ENCODE measurements around the gene AGBL4.

Gene AGBL4

DNA sequence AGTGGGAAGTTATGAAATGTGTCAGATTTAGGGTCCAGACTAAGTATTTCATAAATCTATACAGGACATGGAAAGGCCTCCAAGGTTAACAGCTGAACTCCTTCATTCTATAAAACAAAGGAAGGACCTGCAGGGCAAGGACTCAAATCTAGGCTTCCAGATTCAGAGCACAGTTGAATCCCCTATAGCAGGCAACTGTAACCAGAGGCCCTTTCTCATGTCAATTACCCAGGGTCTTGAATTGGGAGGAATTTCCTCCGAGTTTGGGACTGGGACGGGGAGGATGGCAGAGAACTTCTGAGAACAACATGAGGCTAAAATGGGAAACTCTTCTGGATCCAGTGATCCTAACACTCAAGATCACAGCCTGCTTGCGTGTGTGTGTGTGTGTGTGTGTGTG lies 1134.1 kb downstream of the AGBL4 start:
- TF ChIP-seq RAD21 (IDR thresholded peaks at IDR 0.05; ENCODE audit: low read depth), result no peak
- TF ChIP-seq, protein P1, sequence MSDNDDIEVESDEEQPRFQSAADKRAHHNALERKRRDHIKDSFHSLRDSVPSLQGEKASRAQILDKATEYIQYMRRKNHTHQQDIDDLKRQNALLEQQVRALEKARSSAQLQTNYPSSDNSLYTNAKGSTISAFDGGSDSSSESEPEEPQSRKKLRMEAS (IDR thresholded peaks at IDR 0.05), result no peak
- no peak for TF ChIP-seq TAF1 (IDR thresholded peaks at IDR 0.05; ENCODE audit: low read depth)
- TF ChIP-seq CREB1 (IDR thresholded peaks at IDR 0.05; ENCODE audit: low read depth), result no peak
- TF ChIP-seq YY1 (IDR thresholded peaks at IDR 0.05; ENCODE audit: low read depth), result no peak
- TF ChIP-seq, protein P2, sequence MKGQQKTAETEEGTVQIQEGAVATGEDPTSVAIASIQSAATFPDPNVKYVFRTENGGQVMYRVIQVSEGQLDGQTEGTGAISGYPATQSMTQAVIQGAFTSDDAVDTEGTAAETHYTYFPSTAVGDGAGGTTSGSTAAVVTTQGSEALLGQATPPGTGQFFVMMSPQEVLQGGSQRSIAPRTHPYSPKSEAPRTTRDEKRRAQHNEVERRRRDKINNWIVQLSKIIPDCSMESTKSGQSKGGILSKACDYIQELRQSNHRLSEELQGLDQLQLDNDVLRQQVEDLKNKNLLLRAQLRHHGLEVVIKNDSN (IDR thresholded peaks at IDR 0.05), result no peak
- no peak for TF ChIP-seq EGR1 (IDR thresholded peaks at IDR 0.05)
- TF ChIP-seq, protein P3, sequence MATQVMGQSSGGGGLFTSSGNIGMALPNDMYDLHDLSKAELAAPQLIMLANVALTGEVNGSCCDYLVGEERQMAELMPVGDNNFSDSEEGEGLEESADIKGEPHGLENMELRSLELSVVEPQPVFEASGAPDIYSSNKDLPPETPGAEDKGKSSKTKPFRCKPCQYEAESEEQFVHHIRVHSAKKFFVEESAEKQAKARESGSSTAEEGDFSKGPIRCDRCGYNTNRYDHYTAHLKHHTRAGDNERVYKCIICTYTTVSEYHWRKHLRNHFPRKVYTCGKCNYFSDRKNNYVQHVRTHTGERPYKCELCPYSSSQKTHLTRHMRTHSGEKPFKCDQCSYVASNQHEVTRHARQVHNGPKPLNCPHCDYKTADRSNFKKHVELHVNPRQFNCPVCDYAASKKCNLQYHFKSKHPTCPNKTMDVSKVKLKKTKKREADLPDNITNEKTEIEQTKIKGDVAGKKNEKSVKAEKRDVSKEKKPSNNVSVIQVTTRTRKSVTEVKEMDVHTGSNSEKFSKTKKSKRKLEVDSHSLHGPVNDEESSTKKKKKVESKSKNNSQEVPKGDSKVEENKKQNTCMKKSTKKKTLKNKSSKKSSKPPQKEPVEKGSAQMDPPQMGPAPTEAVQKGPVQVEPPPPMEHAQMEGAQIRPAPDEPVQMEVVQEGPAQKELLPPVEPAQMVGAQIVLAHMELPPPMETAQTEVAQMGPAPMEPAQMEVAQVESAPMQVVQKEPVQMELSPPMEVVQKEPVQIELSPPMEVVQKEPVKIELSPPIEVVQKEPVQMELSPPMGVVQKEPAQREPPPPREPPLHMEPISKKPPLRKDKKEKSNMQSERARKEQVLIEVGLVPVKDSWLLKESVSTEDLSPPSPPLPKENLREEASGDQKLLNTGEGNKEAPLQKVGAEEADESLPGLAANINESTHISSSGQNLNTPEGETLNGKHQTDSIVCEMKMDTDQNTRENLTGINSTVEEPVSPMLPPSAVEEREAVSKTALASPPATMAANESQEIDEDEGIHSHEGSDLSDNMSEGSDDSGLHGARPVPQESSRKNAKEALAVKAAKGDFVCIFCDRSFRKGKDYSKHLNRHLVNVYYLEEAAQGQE (IDR thresholded peaks at IDR 0.05; ENCODE audit: low read depth), result no peak
- no peak for TF ChIP-seq FOXM1 (IDR thresholded peaks at IDR 0.05; ENCODE audit: borderline replicate concordance, low read depth)
- TF ChIP-seq TEAD4 (IDR thresholded peaks at IDR 0.05), result no peak
- no peak for TF ChIP-seq ZBTB7A (IDR thresholded peaks at IDR 0.05; ENCODE audit: low read depth)

DNA sequence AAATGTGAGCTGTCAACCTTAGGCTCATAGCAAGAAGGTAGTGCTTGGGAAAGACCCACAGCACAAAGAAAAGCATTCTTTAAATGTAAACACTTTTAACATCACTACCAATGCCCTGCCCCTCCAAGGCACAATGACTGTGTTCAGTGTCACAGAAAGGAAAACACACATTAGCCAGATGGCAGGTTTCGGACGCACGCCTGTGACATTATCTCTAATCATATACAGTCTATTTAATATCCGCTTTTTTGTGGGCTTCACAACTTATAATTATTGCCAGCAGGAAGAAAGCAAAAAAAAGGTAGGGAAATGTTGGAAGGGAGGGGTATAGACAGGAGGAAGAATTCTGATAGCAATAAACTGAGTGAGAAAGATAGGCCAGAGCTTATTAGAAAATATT lies 1134.7 kb downstream of the AGBL4 start:
- TF ChIP-seq NFIC (IDR thresholded peaks at IDR 0.05), result no peak
- TF ChIP-seq TAF1 (IDR thresholded peaks at IDR 0.05; ENCODE audit: low read depth), result no peak
- no peak for TF ChIP-seq ZBTB7A (IDR thresholded peaks at IDR 0.05; ENCODE audit: low read depth)

DNA sequence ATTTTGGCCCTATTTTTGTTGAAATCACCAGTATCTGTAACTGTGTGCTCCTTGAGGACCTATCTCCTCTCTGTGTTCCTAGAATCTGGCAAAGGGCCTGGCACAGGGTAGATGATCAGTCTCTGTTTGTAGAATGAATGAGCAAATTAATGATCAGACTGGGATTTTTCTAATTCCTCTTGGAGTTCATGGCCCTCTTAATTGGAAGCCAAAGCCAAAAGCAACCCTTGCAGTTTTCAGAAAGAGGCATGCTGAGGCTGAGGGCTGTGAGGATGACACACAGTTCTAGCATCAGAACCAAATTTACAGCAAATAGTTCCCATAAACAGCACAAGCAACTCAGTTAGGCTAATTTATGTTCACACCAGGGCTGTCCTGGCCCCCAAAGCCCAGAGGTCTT lies 1136.0 kb downstream of the AGBL4 start:
- no peak for TF ChIP-seq RAD21 (IDR thresholded peaks at IDR 0.05; ENCODE audit: low read depth)

DNA sequence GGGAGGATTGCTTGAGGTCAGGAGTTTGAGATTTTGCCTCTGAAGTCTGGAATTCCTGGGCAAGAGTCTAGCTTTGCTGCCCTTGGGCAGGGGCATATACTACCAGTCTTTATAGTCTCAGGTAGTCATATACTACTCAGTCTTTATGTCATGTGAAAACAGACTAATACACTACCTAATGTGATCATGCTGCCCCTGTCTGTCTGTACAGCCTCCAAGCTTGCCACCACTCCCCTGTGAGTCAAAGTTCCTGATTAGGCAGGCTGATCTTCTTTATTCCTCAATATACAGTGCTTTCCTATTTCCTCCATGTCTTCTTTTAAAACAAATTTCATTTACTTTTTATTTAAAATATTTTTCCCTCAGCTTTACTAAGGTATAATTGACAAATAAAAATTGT lies 1141.7 kb downstream of the AGBL4 start:
- TF ChIP-seq RAD21 (IDR thresholded peaks at IDR 0.05; ENCODE audit: low read depth) (no peak), FOXM1 (IDR thresholded peaks at IDR 0.05; ENCODE audit: borderline replicate concordance, low read depth) (no peak), EP300 (IDR thresholded peaks at IDR 0.05; ENCODE audit: borderline replicate concordance) (no peak), EGR1 (IDR thresholded peaks at IDR 0.05) (no peak), ZBTB7A (IDR thresholded peaks at IDR 0.05; ENCODE audit: low read depth) (no peak)
- TF ChIP-seq, protein P1 (IDR thresholded peaks at IDR 0.05), result no peak

DNA sequence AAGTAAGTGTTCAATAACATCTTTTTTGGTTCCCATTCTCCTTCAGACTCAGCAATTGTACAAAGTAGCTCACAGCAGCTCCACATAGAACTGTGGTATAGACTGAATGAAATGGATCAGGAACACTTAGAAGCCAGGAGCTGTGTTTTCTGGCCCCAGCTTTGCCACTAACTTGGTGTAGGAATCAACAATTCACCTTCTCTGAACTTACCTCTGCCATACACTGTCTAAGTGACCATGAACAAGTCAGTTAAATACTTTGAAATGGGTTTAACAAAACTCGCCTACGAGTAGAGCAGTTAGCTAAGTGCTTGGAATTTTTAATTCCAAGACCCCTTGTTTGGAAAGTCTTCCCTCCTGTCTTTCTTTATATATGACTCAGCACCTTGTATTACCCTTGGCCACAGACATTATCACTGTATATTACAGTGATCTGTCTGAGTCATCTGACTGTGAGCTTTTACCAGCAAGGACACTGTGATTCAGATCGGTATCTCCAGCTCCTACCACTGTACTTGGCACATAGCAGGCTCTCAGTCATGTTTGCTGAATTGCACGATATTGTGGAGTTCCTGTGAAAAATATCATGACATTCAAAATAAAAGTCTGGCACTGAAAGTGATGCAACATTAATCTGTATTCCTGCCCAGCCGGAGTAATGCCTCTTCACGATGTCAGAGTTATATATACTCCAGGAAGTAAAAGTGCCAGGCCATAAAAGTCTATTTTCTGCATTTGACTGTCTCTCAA lies 1145.4 kb downstream of the AGBL4 start:
- TF ChIP-seq TAF1 (IDR thresholded peaks at IDR 0.05; ENCODE audit: low read depth), result no peak
- no peak for TF ChIP-seq NFIC (IDR thresholded peaks at IDR 0.05)
- no peak for TF ChIP-seq RAD21 (IDR thresholded peaks at IDR 0.05; ENCODE audit: low read depth)
- TF ChIP-seq CREB1 (IDR thresholded peaks at IDR 0.05; ENCODE audit: low read depth), result no peak
- TF ChIP-seq, protein P2 (IDR thresholded peaks at IDR 0.05), result no peak
- TF ChIP-seq, protein P1 (IDR thresholded peaks at IDR 0.05), result no peak
- TF ChIP-seq CEBPB (IDR thresholded peaks at IDR 0.05), result no peak
- no peak for TF ChIP-seq FOXM1 (IDR thresholded peaks at IDR 0.05; ENCODE audit: borderline replicate concordance, low read depth)
- TF ChIP-seq, protein P3 (IDR thresholded peaks at IDR 0.05; ENCODE audit: low read depth), result no peak
- TF ChIP-seq TEAD4 (IDR thresholded peaks at IDR 0.05), result no peak
- TF ChIP-seq TCF12 (IDR thresholded peaks at IDR 0.05; ENCODE audit: low read depth), result no peak
- no peak for TF ChIP-seq YY1 (IDR thresholded peaks at IDR 0.05; ENCODE audit: low read depth)
- no peak for TF ChIP-seq ZBTB7A (IDR thresholded peaks at IDR 0.05; ENCODE audit: low read depth)
- no peak for TF ChIP-seq EGR1 (IDR thresholded peaks at IDR 0.05)
- no peak for TF ChIP-seq EP300 (IDR thresholded peaks at IDR 0.05; ENCODE audit: borderline replicate concordance)

DNA sequence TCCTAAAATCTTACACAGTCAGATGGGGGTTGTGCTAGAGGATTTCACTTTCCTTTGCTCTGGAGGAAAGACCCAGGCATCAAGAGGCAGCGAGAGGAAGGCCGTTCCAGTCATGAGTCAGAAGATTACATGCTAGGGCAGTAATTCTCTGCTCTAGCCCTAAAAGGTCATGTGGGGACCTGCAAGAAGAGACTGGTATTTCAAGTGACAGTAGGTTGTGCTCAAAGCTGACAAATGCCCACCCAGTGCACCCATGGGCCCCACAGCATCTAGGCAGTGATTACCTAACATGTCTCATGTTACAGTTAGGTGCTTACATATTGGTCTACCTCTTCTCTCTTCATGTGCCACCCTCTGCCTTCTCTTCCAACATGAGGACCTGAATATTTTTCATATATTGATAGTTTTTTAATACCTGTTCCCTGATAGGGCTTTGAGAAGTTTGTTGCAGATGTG lies 1147.4 kb downstream of the AGBL4 start:
- no peak for TF ChIP-seq EP300 (IDR thresholded peaks at IDR 0.05; ENCODE audit: borderline replicate concordance)
- no peak for TF ChIP-seq TAF1 (IDR thresholded peaks at IDR 0.05; ENCODE audit: low read depth)

Data from Ishikawa (cell line).